LNCaP clone FGC (cell line): ENCODE results near the gene RAB33B.

Experiments used
- DNase-seq: peaks from one replicate; pipeline ENCODE4 v3.0.0-alpha.2; 2011; ENCODE audit warnings: low read depth
- H3K4me3 ChIP-seq: 2 replicates; pipeline ENCODE4 v1.5.1; 2011; ENCODE audit warnings: mild to moderate bottlenecking, low read depth, low read length, control low read depth
- TF ChIP-seq, protein P1 (sequence below): IDR thresholded peaks from 2 replicates; pipeline ENCODE4 v1.5.1; 2012; ENCODE audit warnings: mild to moderate bottlenecking; ENCODE audit not compliant: control insufficient read depth, insufficient read depth; ENCODE audit errors: extremely low read depth

The RAB33B gene

DNA sequence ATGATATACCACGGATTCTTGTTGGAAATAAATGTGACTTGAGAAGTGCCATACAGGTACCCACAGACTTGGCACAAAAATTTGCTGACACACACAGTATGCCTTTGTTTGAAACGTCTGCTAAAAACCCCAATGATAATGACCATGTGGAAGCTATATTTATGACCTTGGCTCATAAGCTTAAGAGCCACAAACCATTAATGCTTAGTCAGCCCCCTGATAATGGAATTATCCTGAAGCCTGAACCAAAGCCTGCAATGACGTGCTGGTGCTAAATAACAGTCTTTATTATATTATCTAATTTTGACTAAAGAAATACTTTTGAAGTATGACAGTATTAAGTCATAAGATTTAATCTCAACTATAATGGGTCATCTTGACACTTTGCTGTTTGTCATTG lies 18.9 kb downstream of the RAB33B start:
- no peak for DNase-seq
- TF ChIP-seq, protein P1, sequence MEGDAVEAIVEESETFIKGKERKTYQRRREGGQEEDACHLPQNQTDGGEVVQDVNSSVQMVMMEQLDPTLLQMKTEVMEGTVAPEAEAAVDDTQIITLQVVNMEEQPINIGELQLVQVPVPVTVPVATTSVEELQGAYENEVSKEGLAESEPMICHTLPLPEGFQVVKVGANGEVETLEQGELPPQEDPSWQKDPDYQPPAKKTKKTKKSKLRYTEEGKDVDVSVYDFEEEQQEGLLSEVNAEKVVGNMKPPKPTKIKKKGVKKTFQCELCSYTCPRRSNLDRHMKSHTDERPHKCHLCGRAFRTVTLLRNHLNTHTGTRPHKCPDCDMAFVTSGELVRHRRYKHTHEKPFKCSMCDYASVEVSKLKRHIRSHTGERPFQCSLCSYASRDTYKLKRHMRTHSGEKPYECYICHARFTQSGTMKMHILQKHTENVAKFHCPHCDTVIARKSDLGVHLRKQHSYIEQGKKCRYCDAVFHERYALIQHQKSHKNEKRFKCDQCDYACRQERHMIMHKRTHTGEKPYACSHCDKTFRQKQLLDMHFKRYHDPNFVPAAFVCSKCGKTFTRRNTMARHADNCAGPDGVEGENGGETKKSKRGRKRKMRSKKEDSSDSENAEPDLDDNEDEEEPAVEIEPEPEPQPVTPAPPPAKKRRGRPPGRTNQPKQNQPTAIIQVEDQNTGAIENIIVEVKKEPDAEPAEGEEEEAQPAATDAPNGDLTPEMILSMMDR, result no peak
- H3K4me3 ChIP-seq, result no peak overlapping the region

DNA sequence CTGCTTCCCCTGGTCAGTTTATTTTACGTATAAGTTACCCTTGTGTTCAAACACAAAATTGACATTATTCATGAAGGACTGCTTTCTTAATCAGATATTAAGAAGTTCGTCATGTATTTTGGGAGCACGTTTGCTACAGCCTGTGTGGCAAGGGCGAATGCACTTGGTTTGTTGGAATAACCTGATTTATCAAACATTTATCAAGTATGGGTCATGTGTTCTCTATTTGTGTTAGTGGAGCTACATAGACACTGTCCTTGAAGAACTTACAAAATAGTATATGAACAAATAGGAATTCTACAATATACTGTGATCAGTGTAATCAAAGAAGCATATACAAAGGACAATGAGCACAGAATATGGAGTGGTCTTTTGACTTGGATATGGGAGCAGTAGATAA lies 22.4 kb downstream of the RAB33B start:
- DNase-seq, result no peak
- H3K4me3 ChIP-seq, result no peak overlapping the region
- TF ChIP-seq, protein P1, result no peak

DNA sequence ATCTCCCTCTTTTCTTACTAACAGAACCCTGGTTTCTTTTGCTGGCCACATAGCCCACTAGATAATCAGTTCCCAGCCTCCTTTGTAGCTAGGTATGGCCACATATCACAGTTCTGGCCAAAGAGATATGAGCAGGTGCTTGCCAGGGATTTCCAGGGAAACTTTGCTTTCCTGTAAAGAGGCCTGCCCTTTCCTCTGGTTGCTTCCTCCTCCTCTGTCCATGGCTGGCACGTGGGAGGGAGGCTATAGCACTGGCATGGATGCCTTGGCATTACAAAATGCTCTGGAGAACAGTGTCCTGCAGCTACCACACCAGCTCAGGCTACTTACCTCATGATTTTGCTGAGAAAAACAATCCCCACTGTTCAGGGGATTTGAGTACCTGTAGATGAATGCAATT lies 27.5 kb downstream of the RAB33B start:
- TF ChIP-seq, protein P1, result no peak
- H3K4me3 ChIP-seq, result no peak overlapping the region

DNA sequence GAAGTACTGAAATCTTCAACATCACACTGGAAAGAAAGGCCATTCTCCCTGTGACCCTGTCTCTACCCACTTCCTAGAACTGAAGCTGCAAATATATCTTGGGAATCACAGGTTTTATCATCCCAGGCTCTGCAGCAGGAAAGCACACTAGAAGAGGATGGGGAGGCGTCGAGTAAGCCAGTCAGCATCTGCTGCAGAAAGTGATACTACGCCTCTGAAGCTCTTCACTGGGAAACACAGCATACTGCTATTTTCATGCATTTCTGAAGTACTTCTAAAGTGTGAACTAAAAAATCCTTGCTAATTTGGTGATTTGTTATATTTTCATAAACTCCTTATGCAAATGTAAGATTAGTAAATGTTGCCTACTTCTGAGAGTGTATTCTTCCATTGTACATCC lies 29.1 kb downstream of the RAB33B start:
- DNase-seq, result no peak
- TF ChIP-seq, protein P1, result no peak
- no peak overlapping the region for H3K4me3 ChIP-seq

More for the DNA sequence above, 27.5 kb downstream of the RAB33B start:
- no peak for DNase-seq

DNA sequence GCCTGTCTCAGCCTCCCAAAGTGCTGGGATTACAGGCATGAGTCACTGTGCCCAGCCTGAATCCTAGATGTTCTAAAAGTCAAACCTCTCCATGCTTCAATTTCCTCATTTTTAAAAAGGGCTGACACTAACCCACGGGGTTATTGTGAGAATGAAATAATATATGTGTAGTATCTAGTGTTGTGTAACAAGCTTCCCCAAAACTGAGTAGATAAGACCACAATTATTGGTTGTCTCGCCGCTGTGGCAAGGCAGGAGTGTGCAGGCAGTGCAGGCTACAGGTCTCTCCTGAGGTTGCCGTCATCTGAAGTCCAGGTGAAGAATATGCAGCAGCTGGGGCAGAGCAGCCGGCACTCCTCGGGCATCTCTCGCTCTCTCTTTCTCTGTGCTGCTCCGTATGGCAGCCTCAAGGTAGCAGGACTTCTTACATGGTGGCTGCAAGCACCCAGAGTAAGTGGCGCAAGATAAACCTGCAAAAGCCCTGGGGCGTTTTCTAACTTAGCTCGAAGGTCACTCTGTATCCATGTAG lies 30.9 kb downstream of the RAB33B start:
- H3K4me3 ChIP-seq, result no peak overlapping the region
- DNase-seq, result no peak
- TF ChIP-seq, protein P1, result no peak

DNA sequence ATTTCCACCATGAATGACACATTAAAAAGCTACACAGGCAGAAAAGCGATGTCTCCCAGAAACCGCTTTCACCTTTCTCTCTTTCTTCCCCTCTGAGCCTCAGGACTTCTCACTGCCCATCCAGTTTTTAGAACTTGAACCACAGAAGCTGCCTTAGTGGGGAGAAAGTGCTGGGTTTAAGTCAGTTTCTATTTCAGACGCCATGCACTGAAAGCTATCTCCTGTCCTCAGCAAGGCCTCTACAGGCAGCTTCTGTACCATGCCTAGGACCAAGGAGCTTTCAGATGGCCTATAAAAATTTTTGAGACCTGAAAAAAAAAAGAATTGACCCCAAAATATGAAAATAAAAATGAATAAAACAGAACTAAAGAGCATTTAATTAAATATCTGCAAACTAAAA lies 34.5 kb downstream of the RAB33B start:
- TF ChIP-seq, protein P1, result no peak
- H3K4me3 ChIP-seq, result no peak overlapping the region
- no peak for DNase-seq

DNA sequence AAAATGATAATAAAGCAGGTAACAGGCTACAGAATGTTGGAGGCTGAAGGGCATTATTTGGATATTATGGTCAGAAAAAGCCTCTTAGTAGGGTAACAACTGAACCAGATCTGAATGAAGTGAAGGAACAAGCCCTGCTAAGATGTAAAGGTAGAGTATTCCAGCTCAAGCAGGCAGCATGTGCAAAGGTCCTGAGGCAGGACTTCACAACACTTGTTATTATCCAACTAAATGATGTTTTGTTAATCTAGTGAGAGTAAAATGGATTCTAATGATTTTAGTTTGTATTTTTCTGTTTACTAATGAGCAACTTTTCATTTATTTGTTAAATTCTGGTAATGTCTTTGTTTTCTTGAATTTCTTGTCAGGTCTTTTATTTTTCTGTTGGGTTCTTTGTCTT lies 35.7 kb downstream of the RAB33B start:
- TF ChIP-seq, protein P1, result no peak
- no peak for DNase-seq
- no peak overlapping the region for H3K4me3 ChIP-seq
